Hepatocyte (in vitro differentiated cells): ENCODE results near the gene CMIP. TPM values are rescaled to one million over a fixed set of nuclear protein-coding genes. Genes with fewer than 3 reads are reported as not detected.

ENCODE experiments used
- DNase-seq: peaks from one replicate; pipeline ENCODE4 v3.0.0-alpha.2; 2016; ENCODE audit warnings: low spot score
- H2AFZ ChIP-seq: fragments of 200-600 bp; sonication (generic); 2 replicates; pipeline ENCODE4 v1.6.0; 2016; ENCODE audit warnings: antibody characterized with exemption, mild to moderate bottlenecking
- H3K27ac ChIP-seq: fragments of 200-600 bp; sonication (generic); 2 replicates; pipeline ENCODE4 v1.5.1; 2016; ENCODE audit warnings: mild to moderate bottlenecking
- H3K27me3 ChIP-seq: fragments of 200-600 bp; sonication (generic); 2 replicates; pipeline ENCODE4 v1.6.1; 2016
- H3K36me3 ChIP-seq: fragments of 200-600 bp; sonication (generic); replicated peaks from 2 replicates; pipeline ENCODE4 v1.5.1; 2016; ENCODE audit warnings: low read depth; ENCODE audit not compliant: insufficient read depth
- H3K4me1 ChIP-seq: fragments of 200-600 bp; sonication (generic); 2 replicates; pipeline ENCODE4 v1.5.1; 2016; ENCODE audit warnings: mild to moderate bottlenecking, moderate library complexity; ENCODE audit not compliant: insufficient read depth
- H3K4me2 ChIP-seq: fragments of 200-600 bp; sonication (generic); 2 replicates; pipeline ENCODE4 v1.6.0; 2016
- H3K4me3 ChIP-seq: fragments of 200-600 bp; sonication (generic); 2 replicates; pipeline ENCODE4 v1.5.1; 2016; ENCODE audit warnings: mild to moderate bottlenecking
- H3K79me2 ChIP-seq: fragments of 200-600 bp; sonication (generic); 2 replicates; pipeline ENCODE4 v1.6.0; 2017; ENCODE audit warnings: mild to moderate bottlenecking
- H3K9me2 ChIP-seq: fragments of 200-600 bp; sonication (generic); replicated peaks from 2 replicates; pipeline ENCODE4 v1.6.0; 2017; ENCODE audit warnings: mild to moderate bottlenecking; ENCODE audit not compliant: insufficient read depth
- H3K9me3 ChIP-seq: fragments of 200-600 bp; sonication (generic); 2 replicates; pipeline ENCODE4 v1.5.1; 2016; ENCODE audit warnings: low read depth, mild to moderate bottlenecking
- H4K20me1 ChIP-seq: fragments of 200-600 bp; sonication (generic); 2 replicates; pipeline ENCODE4 v1.6.0; 2016; ENCODE audit warnings: mild to moderate bottlenecking; ENCODE audit not compliant: insufficient read depth, poor library complexity, severe bottlenecking
- EZH2 ChIP-seq: fragments of 200-600 bp; sonication (generic); IDR thresholded peaks from 2 replicates; pipeline ENCODE4 v1.6.1; 2016; ENCODE audit warnings: antibody characterized with exemption, mild to moderate bottlenecking, borderline replicate concordance
- EZH2phosphoT487 ChIP-seq: fragments of 200-600 bp; sonication (generic); IDR thresholded peaks from one replicate; pipeline ENCODE4 v1.6.1; 2018; ENCODE audit warnings: antibody characterized with exemption, mild to moderate bottlenecking, low read depth, moderate library complexity; ENCODE audit not compliant: unreplicated experiment, severe bottlenecking
- WGBS: methylation state at CpG from one replicate; pipeline ENCODE4 v1.1.6; 2016; ENCODE audit warnings: low lambda C conversion rate; ENCODE audit errors: missing lambda C conversion rate; 5-methylcytosine and 5-hydroxymethylcytosine counted together
- polyA plus RNA-seq: library from polyadenylated mRNA; unstranded; fragments of >200 nt; fragmentation: Nextera tagmentation; extraction: Ambion mirVana; gene quantifications from 2 replicates; pipeline ENCODE4 v1.2.1, GENCODE V29; 2016
- total RNA-seq: library from RNA; depleted of rRNA; stranded (reverse); fragments of >200 nt; gene quantifications from 2 replicates; pipeline ENCODE4 v1.2.3, GENCODE V29; 2014
- TF ChIP-seq, protein P1 (sequence below): fragments of 200-600 bp; sonication (generic); IDR thresholded peaks from 2 replicates; pipeline ENCODE4 v1.5.1; 2016; ENCODE audit warnings: antibody characterized with exemption, mild to moderate bottlenecking; ENCODE audit not compliant: poor library complexity

The CMIP gene
- total and polyA plus RNA-seq, 2 experiments from 2014 or later = 5.8 to 17.8 TPM

DNA sequence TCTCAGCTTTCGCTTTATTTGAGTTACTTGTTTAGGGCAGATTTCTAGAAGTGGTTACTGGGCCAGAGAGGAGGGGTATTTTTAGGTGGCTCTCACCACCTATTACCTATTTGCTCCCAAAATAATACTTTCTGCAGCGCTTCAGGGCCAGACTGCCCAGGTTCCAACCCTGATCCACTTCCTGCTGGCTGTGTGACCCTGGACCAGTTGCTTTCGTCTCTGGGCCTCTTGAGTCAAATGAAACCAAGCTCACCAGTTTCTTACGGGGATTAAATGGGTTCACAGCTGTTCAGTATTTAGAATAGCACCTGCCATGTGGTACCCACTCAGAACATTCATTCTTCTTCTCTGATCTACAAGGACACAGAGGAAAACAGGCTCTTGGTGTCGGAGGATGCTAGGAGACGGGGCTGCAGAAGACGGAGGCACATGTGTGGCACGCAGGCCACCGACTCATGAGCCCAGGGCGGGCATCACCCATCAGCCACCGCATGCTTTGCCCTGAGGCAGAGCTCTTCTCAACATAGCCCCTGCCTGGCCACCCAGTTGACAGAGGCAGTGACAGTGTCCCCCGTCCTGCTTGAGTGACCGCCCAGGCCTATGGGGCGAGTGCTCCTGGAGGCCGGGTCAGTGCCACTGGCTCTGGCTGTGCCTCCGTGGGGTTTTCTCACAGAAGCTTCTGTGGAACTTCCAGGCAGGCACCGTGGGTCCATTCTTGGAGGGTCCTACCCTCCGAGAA, 185.5 kb downstream of the CMIP start:
- H3K27ac ChIP-seq = no peak overlapping the region

DNA sequence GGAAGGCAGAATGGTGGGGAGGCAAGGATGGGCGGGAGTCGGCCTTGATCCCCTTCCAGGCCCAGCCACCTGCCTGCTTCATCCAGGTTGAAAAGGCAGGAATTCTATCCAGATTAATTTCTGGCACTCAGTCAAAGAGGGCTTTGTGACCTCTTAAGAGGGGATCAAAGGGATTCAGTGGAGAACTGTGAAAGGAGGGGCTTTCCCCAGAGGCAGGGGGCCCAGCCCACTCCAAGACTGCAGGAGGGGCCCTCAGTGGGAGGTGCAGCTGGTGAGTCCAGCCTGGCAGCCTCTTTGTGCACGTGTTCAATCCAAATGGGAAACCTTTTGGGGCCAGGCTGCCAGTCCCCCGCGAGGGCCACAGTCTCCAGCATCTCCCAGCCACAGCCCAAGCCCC, 186.0 kb downstream of the CMIP start:
- no peak overlapping the region for H3K4me3 ChIP-seq
- H3K27me3 ChIP-seq = no peaks in the 10 kb centered on the region
- H4K20me1 ChIP-seq = no peaks in the 10 kb centered on the region
- TF ChIP-seq EZH2phosphoT487 (no peak), EZH2 (no peak)
- TF ChIP-seq, protein P1, sequence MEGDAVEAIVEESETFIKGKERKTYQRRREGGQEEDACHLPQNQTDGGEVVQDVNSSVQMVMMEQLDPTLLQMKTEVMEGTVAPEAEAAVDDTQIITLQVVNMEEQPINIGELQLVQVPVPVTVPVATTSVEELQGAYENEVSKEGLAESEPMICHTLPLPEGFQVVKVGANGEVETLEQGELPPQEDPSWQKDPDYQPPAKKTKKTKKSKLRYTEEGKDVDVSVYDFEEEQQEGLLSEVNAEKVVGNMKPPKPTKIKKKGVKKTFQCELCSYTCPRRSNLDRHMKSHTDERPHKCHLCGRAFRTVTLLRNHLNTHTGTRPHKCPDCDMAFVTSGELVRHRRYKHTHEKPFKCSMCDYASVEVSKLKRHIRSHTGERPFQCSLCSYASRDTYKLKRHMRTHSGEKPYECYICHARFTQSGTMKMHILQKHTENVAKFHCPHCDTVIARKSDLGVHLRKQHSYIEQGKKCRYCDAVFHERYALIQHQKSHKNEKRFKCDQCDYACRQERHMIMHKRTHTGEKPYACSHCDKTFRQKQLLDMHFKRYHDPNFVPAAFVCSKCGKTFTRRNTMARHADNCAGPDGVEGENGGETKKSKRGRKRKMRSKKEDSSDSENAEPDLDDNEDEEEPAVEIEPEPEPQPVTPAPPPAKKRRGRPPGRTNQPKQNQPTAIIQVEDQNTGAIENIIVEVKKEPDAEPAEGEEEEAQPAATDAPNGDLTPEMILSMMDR = no peak
- DNase-seq = no peak
- no peak overlapping the region for H3K27ac ChIP-seq
- no peak overlapping the region for H3K4me2 ChIP-seq
- no peak overlapping the region for H2AFZ ChIP-seq
- H3K36me3 ChIP-seq = no peaks in the 10 kb centered on the region
- H3K4me1 ChIP-seq = peaks cover 20% of the 10 kb centered on the region
- peaks cover 19% of the 10 kb centered on the region for H3K79me2 ChIP-seq
- no peaks in the 10 kb centered on the region for H3K9me3 ChIP-seq
- 75% methylated on average over 5 of the region's 5 CpGs for WGBS
- no peaks in the 10 kb centered on the region for H3K9me2 ChIP-seq

More for the DNA sequence above, 185.5 kb downstream of the CMIP start:
- Histone ChIP-seq H4K20me1 (no peaks in the 10 kb centered on the region), H3K79me2 (peaks cover 16% of the 10 kb centered on the region), H3K4me2 (no peak overlapping the region), H2AFZ (no peak overlapping the region), H3K9me3 (no peaks in the 10 kb centered on the region), H3K36me3 (no peaks in the 10 kb centered on the region), H3K4me1 (peaks cover 19% of the 10 kb centered on the region), H3K27me3 (no peaks in the 10 kb centered on the region), H3K4me3 (no peak overlapping the region), H3K9me2 (no peaks in the 10 kb centered on the region)
- TF ChIP-seq, protein P1 = no peak
- TF ChIP-seq EZH2phosphoT487 (no peak), EZH2 (no peak)
- 91% methylated on average over 18 of the region's 18 CpGs for WGBS
- no peak for DNase-seq

DNA sequence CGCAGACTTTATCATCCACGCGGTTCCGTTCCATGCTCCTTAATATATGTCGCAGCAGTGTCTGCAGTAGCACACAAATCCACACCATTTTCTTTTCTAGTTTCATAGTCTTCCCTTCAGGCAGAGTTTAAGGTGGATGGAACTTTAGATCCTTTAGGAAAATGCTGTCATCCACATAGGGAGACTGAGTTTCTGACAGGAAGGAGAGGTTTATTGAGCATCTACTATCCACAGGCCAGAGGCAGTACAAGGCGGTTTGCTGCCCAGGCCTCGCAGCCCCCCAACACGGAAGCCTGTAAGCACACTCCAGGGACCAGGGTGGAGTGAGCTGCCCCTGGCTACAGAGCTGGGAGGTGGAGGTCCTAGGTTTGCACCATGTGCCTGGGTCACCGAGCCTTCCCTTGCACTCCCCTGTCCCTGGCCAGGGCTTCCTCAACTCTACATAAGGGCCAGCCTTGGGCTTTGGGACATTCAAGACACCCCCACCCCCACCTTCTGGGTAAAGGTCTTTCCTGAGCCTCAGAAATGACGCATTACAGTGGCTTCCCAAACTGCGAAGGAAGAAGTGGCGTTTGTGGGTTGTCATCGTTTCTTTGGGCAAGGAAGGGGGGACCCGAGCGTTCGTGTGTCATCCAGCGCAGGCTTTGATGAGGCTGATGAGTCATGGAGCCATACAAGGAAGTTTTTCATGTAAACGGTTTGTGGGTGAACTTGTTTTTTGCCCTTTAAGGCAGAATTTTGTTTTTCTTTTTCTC, 188.0 kb downstream of the CMIP start:
- peaks cover 20% of the 10 kb centered on the region for H3K4me1 ChIP-seq
- DNase-seq = peak; percentile 62
- no peaks in the 10 kb centered on the region for H3K9me3 ChIP-seq
- H2AFZ ChIP-seq = no peak overlapping the region
- H3K9me2 ChIP-seq = no peaks in the 10 kb centered on the region
- no peak overlapping the region for H3K4me2 ChIP-seq
- peak overlapping the region; percentile 77 for H3K27ac ChIP-seq
- peaks cover 33% of the 10 kb centered on the region for H3K79me2 ChIP-seq
- H4K20me1 ChIP-seq = peaks cover 5% of the 10 kb centered on the region
- WGBS = 77% methylated on average over 18 of the region's 18 CpGs
- H3K27me3 ChIP-seq = no peaks in the 10 kb centered on the region
- H3K4me3 ChIP-seq = no peak overlapping the region
- no peaks in the 10 kb centered on the region for H3K36me3 ChIP-seq
- TF ChIP-seq, protein P1 = no peak
